Ishikawa (cell line): Measurements from ENCODE around the gene JARID2.

Experiments
- CEBPB ChIP-seq: IDR thresholded peaks from 2 replicates; pipeline ENCODE4 v1.6.1; 2012
- CREB1 ChIP-seq: IDR thresholded peaks from 2 replicates; pipeline ENCODE4 v1.6.1; 2012; ENCODE audit warnings: low read depth
- EGR1 ChIP-seq: IDR thresholded peaks from 2 replicates; pipeline ENCODE4 v1.6.1; 2012
- EP300 ChIP-seq: IDR thresholded peaks from 2 replicates; pipeline ENCODE4 v1.6.1; 2012; ENCODE audit warnings: borderline replicate concordance
- FOXM1 ChIP-seq: IDR thresholded peaks from 2 replicates; pipeline ENCODE4 v1.6.1; 2012; ENCODE audit warnings: low read depth, borderline replicate concordance
- MAX ChIP-seq: IDR thresholded peaks from 2 replicates; pipeline ENCODE4 v1.6.1; 2012
- NFIC ChIP-seq: IDR thresholded peaks from 2 replicates; pipeline ENCODE4 v1.6.1; 2012
- RAD21 ChIP-seq: IDR thresholded peaks from 2 replicates; pipeline ENCODE4 v1.6.1; 2012; ENCODE audit warnings: low read depth
- TAF1 ChIP-seq: IDR thresholded peaks from 2 replicates; pipeline ENCODE4 v1.6.1; 2012; ENCODE audit warnings: low read depth, mild to moderate bottlenecking
- TCF12 ChIP-seq: IDR thresholded peaks from 2 replicates; pipeline ENCODE4 v1.6.1; 2012; ENCODE audit warnings: low read depth
- YY1 ChIP-seq: IDR thresholded peaks from 2 replicates; pipeline ENCODE4 v1.6.1; 2012; ENCODE audit warnings: low read depth
- ZBTB7A ChIP-seq: IDR thresholded peaks from 2 replicates; pipeline ENCODE4 v1.6.1; 2012; ENCODE audit warnings: low read depth
- TF ChIP-seq, protein P1 (sequence below): IDR thresholded peaks from 2 replicates; pipeline ENCODE4 v1.6.1; 2012; ENCODE audit warnings: low read depth, mild to moderate bottlenecking
- TF ChIP-seq, protein P2 (sequence below): IDR thresholded peaks from 2 replicates; pipeline ENCODE4 v1.6.1; 2012

DNA sequence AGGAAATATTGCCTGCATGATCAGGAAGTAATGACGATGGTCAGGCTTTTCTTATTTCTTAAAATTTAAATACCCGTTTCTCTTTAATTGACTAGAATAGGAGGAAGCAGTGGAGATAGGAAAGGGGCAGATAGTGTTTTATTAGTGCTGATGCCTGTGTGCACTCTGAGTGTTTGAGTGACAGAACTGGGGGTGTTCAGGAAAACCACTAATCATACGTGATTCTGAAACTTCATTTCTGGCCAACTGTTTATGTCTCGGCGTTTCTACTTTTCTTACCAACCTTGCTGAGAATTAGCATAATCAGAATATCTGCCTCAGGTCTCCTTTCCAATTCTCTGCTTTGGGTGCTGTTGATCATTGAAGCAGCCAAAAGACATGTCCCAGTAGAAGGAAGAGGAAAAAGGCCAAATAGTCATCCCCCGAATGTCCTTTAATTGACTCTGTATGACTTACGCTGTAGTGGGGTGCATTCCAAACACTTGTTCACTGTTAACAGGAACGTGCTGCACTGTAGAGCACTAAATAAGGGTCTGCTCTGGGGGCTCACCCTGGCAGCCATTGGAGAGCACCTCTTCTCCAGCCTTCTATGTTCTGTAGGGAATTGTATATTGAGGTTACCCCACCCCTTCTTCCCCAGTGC lies 152.9 kb downstream of the JARID2 start:
- TF ChIP-seq RAD21, result no peak
- TF ChIP-seq YY1, result no peak
- TF ChIP-seq, protein P1, sequence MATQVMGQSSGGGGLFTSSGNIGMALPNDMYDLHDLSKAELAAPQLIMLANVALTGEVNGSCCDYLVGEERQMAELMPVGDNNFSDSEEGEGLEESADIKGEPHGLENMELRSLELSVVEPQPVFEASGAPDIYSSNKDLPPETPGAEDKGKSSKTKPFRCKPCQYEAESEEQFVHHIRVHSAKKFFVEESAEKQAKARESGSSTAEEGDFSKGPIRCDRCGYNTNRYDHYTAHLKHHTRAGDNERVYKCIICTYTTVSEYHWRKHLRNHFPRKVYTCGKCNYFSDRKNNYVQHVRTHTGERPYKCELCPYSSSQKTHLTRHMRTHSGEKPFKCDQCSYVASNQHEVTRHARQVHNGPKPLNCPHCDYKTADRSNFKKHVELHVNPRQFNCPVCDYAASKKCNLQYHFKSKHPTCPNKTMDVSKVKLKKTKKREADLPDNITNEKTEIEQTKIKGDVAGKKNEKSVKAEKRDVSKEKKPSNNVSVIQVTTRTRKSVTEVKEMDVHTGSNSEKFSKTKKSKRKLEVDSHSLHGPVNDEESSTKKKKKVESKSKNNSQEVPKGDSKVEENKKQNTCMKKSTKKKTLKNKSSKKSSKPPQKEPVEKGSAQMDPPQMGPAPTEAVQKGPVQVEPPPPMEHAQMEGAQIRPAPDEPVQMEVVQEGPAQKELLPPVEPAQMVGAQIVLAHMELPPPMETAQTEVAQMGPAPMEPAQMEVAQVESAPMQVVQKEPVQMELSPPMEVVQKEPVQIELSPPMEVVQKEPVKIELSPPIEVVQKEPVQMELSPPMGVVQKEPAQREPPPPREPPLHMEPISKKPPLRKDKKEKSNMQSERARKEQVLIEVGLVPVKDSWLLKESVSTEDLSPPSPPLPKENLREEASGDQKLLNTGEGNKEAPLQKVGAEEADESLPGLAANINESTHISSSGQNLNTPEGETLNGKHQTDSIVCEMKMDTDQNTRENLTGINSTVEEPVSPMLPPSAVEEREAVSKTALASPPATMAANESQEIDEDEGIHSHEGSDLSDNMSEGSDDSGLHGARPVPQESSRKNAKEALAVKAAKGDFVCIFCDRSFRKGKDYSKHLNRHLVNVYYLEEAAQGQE, result no peak
- no peak for TF ChIP-seq EP300
- TF ChIP-seq ZBTB7A, result no peak
- no peak for TF ChIP-seq CREB1
- no peak for TF ChIP-seq TAF1
- no peak for TF ChIP-seq MAX
- TF ChIP-seq, protein P2, sequence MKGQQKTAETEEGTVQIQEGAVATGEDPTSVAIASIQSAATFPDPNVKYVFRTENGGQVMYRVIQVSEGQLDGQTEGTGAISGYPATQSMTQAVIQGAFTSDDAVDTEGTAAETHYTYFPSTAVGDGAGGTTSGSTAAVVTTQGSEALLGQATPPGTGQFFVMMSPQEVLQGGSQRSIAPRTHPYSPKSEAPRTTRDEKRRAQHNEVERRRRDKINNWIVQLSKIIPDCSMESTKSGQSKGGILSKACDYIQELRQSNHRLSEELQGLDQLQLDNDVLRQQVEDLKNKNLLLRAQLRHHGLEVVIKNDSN, result no peak
- no peak for TF ChIP-seq CEBPB
- TF ChIP-seq FOXM1, result no peak
- TF ChIP-seq EGR1, result no peak
- TF ChIP-seq NFIC, result no peak
- no peak for TF ChIP-seq TCF12
